GM11168 (cell line): ENCODE data around the gene SIGLEC11.
"Not testable (repeated sequence)": the region's sequence is repeated elsewhere in the genome, so short reads cannot be mapped to it uniquely, and the experiment has no call there.

Source experiments
- in situ Hi-C: fragments of 300-500 bp; cut with MboI; formaldehyde crosslinking; loops from one replicate; pipeline ENCODE4 v1.12.0; 2022; ENCODE audit warnings: low sequenced_read_pairs; ENCODE audit not compliant: unreplicated experiment

The SIGLEC11 gene

DNA sequence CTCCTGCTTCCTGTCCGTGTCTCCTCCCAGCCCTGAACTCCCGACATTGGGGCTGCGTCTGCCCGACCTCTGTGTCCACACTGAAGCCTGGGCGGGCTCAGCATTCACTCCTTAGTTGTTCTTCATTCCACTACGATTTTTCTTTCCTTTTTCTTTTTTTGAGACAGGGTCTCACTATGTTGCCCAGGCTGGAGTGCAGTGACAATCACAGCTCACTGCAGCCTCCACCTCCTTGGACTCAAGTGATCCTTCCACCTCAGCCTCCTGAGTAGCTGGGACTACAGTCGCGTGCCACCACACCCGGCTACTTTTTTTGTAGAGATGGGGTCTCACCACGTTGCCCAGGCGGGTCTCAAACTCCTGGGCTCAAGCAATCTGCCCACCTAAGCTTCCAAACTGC lies 23.5 kb upstream of the SIGLEC11 start:
- in situ Hi-C loops, result loop anchor here (5.0 kb wide), 1 partner anchor 47 kb away; no protein-coding TSS in a partner anchor

GRCh38 chr19:49983645-49984229 lies 22.8 kb upstream of the SIGLEC11 start:
- in situ Hi-C loops, result loop anchor here (5.0 kb wide), 1 partner anchor 46 kb away; no protein-coding TSS in a partner anchor

DNA sequence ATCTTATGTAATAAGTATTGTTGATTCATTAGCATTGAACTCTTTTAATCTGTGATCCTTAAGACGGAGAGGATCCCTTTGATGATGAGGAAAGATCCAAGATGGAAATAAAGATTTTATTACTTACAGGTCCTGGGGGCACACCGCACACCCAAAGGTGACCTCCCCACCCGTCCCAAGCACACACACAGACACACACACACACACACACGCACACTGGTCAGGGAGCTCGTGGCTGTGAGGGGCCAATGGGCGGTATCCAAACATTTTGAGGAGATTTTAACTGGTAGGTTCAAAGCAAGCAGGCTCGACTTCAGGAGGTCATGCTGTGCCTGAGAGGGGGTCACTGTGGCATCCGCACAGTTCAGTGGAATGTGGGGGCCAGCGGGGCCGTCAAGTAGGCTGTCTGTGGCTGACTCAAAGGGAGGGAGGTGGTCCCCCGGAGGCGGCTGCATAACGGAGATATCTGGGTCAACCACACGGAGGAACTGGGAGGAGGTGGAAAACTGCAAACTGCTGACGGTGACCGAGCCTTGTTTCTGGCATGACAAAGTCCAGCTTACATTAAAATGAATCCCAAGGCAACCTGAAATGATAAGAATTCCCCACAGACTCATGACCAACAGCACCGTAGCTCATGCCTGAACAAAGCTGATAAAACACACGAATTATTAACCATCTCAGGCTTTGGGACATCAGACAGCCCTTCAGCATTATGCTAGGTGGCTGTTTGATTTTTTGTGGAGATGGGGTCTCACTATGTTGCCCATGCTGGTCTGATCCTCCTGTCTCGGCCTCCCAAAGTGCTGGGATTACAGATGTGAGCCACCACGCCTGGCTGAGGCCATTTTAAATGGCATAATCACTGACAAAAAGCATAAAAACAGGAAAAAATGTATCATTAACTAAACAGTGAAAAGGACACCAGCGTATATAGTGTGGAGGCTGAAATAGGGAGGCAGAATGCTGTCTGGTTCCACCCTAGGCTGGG lies 20.9 kb upstream of the SIGLEC11 start:
- in situ Hi-C loops, result loop anchor here (5.0 kb wide), 1 partner anchor 45 kb away; no protein-coding TSS in a partner anchor

DNA sequence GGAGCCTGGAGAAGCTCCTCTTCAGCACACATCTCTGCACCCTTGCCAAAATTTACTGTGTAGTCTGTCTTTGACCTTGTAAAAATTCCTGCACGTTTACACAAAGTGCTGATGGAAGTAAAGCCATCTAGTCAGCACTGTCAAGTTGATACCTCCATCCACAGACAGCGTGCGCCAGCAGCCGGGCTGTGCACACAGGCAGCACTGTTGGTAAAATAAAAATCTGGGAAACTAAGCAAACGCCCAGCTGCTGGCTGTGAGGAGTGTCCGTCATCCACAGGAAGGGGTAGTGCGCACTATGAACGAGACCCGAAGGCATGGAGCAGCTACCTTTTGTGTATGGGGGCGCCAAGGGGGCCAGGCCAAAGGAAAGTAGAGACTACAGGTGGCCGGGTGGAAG lies 17.4 kb upstream of the SIGLEC11 start:
- in situ Hi-C loops, result no loop called here

GRCh38 chr19:49977881-49978280 lies 16.9 kb upstream of the SIGLEC11 start:
- in situ Hi-C loops, result no loop called here

- in situ Hi-C loops, result no loop called here
Measured at GRCh38 chr19:49977076-49977475, 16.1 kb upstream of the SIGLEC11 start.

GRCh38 chr19:49976496-49976895 lies 15.5 kb upstream of the SIGLEC11 start:
- in situ Hi-C loops, result no loop called here

DNA sequence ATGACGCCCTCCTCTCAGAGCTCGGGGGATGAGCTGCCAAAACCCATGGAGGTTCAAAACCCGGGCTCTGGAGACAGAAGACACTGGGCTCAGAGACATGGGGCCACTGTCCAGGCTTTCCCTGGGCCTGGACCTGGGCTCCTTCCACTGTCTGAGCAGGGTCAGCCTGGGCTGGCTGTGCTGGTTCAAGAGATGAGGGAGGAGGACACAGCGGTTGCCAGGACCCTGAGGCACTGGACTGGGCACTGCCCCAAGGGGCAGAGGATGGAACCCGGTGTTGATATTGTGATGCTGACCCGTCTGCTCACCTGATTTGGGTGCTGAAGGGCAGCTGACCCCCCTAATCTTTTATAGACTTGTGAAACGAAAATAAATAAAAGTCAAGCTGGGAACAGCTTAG lies 14.1 kb upstream of the SIGLEC11 start:
- in situ Hi-C loops, result no loop called here

- in situ Hi-C loops, result no loop called here
Measured at GRCh38 chr19:49973987-49974386, 13.0 kb upstream of the SIGLEC11 start.

DNA sequence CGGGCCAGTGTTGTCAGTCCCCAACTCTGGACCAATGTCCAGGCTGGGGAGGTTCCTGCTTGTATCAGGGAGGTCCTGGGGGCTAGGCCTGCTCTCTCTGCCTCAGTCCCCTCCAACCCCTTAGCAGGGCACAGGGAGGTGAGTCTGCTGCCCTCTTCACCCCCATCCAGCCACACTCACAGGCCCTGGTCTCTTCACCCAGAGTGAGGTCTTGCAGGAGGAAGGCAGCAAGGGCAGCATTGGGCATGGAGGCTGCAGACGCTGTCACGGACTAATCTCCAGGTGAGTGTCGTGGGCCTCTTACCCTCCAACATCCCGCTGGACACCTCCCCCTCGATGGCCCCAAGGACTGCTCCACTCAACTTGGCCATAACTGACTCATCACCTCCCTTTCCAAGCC lies 11.9 kb upstream of the SIGLEC11 start:
- in situ Hi-C loops, result no loop called here

- in situ Hi-C loops, result no loop called here
Measured at GRCh38 chr19:49971991-49972411, 11.0 kb upstream of the SIGLEC11 start.

- in situ Hi-C loops, result not testable (repeated sequence)
Measured at GRCh38 chr19:49969355-49969754, 8.4 kb upstream of the SIGLEC11 start.

GRCh38 chr19:49968279-49968922 lies 7.4 kb upstream of the SIGLEC11 start:
- in situ Hi-C loops, result no loop called here

GRCh38 chr19:49959892-49960291 lies 1.1 kb downstream of the SIGLEC11 start:
- in situ Hi-C loops, result not testable (repeated sequence)

DNA sequence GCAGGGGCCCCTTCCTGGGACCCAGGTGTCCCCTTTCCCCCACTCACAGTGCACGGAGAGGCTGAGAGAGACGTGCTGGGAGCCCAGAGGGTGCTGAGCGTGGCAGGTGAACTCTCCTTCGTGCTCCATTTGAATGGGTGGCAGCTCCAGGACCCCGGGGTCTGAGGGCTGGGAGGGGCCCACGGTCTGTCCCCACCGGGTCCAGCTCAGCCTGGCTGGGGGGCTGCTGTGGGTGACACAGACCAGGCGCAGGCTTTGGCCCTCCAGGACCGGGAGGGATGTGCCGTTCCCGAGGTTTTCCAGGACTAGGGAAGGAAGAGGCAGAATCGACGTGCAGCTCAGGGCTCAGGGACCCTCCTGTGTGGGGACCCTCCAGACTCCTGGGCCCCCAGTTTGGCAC lies 2.4 kb downstream of the SIGLEC11 start:
- in situ Hi-C loops, result not testable (repeated sequence)

DNA sequence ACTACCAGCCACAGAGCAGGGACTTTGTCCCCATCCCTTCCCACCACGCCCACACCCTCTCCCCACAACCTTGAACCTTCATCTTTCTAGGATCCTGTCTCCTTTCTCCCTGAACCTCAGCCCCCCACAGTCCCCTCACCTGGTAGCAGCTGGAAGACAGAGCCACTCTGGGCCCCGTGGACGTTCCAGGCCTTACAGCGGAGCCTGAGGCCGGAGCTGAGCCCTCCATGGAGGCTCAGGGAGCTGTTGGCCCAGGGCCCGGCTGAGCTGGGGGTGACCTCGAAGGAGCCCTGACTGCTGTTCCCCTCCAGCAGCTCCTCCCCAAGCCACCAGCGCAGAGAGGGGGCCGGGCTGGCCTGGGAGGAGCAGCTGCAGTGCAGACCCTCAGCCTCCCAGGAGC lies 2.8 kb downstream of the SIGLEC11 start:
- in situ Hi-C loops, result not testable (repeated sequence)

GRCh38 chr19:49957262-49957915 lies 3.6 kb downstream of the SIGLEC11 start:
- in situ Hi-C loops, result no loop called here

DNA sequence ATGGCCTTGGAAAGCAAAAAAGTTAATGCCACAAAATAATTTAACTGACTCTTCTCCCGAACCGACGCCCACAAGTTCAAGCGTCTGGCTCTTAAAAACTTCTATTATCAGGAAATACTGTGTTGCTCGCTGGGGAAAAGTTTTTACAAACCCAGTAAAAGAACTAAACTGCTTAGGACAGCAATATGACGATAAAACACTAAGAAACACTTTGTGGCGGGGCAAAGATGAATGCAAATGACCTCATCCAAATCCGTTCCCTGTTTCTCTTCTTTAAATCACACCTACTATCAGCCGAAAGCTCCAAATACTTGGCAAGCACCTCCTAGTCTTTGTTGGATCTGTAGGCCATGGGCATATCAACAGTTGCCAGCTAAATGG lies 4.9 kb downstream of the SIGLEC11 start:
- in situ Hi-C loops, result no loop called here

DNA sequence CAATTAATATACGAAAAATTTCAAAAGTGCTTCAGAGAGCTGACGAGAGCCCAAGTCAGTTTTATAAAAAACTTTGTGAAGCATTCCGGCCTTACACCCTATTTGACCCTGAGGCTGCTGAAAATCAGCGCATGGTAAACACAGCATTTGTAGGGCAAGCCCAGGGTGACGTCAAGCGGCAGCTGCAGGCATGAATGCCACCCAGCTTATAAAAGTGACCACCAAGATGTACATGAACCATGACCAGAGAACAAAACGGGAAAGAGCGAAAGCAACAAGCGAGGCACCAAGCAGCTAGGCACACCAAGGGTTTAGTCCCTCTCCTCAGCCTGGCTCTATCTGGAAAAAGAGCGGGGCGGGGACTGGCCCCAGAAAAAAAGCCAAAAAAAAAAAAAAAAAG lies 6.0 kb downstream of the SIGLEC11 start:
- in situ Hi-C loops, result no loop called here

GRCh38 chr19:49954092-49954829 lies 6.7 kb downstream of the SIGLEC11 start:
- in situ Hi-C loops, result no loop called here
